Loucy (cell line): Measurements from ENCODE around the gene MPHOSPH6.

ENCODE experiments used
- EZH2phosphoT487 ChIP-seq: fragments of 200-600 bp; IDR thresholded peaks from 2 replicates; pipeline ENCODE4 v1.6.1; 2018; ENCODE audit warnings: antibody characterized with exemption, mild to moderate bottlenecking, moderate library complexity, borderline replicate concordance
- TF ChIP-seq, protein P1 (sequence below): fragments of 200-600 bp; sonication (generic); conservative IDR thresholded peaks from 2 replicates; pipeline ENCODE4 v1.5.1; 2014; ENCODE audit warnings: mild to moderate bottlenecking, antibody characterized with exemption, low read length

DNA sequence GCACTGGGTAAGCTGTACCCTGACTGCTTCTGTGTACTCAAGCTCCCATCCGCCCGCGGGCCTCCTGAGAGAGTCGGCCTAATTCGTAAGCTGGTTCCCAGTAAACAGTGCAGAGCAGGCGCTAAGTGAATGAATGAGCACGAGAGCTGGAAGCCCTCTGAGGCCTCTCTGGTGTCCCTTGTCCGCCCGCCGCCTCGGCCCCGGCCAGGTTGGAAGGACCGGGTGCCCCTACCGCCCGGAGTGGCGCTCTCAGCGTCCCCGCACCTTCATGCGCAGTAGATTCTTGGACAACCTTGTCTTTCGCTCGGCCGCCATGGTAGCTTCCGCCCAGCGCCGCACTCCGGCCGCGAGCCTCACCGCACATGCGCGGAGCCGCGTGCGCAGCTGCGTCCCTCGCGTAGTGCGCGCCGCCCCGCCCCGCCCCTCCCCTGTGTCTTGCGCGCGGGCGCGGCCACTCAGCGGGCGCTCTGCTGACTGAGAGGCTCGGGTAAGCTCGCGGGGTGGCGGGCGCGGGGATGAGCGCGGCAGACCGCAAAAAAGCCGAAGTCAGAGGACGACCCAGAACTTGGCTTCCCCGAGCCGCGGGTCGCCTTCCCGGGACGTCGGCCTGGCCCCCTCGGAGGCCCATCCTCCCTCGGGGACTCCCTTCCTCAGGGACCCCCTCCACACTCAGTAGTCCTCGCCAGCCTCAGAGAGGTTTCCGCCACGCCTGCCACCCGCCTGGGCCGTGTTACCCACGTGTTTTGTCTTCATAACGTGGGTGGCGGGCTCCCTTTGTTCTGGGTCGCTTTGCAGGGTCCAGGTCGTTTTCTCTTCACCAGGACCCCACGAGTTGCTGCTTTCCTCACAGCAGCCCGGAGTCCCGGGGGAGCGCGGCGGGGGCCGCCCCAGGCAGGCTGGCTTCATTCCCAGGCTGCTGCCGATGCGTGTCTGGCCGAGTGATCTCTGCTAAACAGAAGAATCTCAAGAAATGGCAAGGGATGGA, at the start of gene MPHOSPH6:
- TF ChIP-seq, protein P1, sequence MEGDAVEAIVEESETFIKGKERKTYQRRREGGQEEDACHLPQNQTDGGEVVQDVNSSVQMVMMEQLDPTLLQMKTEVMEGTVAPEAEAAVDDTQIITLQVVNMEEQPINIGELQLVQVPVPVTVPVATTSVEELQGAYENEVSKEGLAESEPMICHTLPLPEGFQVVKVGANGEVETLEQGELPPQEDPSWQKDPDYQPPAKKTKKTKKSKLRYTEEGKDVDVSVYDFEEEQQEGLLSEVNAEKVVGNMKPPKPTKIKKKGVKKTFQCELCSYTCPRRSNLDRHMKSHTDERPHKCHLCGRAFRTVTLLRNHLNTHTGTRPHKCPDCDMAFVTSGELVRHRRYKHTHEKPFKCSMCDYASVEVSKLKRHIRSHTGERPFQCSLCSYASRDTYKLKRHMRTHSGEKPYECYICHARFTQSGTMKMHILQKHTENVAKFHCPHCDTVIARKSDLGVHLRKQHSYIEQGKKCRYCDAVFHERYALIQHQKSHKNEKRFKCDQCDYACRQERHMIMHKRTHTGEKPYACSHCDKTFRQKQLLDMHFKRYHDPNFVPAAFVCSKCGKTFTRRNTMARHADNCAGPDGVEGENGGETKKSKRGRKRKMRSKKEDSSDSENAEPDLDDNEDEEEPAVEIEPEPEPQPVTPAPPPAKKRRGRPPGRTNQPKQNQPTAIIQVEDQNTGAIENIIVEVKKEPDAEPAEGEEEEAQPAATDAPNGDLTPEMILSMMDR, result no peak
- no peak for TF ChIP-seq EZH2phosphoT487
